HepG2 (cell line): Measurements from ENCODE around the gene GRAMD4. TPM values are rescaled to one million over a fixed set of nuclear protein-coding genes. Genes with fewer than 3 reads are reported as not detected.

Experiments
- ATAC-seq: fragments of 200-7000 bp; cut with Tn5 transposase; 3 replicates; pipeline ENCODE4 v1.9.1; 2020; ENCODE audit warnings: mild to moderate bottlenecking, moderate library complexity
- BruUV-seq: library from RNA; stranded (reverse); fragments of 400-500 nt; replicated peaks from 2 replicates; lab custom pipeline; 2021; lab: Mats Ljungman, UMichigan
- CTCF ChIA-PET: fragments of 300-600 bp; formaldehyde crosslinking; extraction: SDS; loops from one replicate; lab custom pipeline; 2021; ENCODE audit warnings: low total read pairs, inconsistent platforms, low intra/inter-chr PET ratio; lab: Yijun Ruan, JAX
- POLR2A ChIA-PET: fragments of 350-600 bp; sonication (Branson Sonifier 250); formaldehyde crosslinking; loops from one replicate; lab custom pipeline; 2020; ENCODE audit warnings: antibody characterized with exemption, inconsistent platforms; lab: Yijun Ruan, JAX
- DNase-seq: peaks from one replicate; pipeline ENCODE4 v3.0.0-alpha.2; 2015; ENCODE audit warnings: low spot score
- FAIRE-seq: peaks from 3 replicates; lab custom pipeline; 2011; peaks lifted over from hg19 to GRCh38; lab: Jason Lieb, UNC
- H2AFZ ChIP-seq: one replicate; pipeline ENCODE4 v1.6.1; 2011; ENCODE audit warnings: low read length, inconsistent platforms
- H3K27ac ChIP-seq: fragments of 300-600 bp; 3 replicates; pipeline ENCODE4 v1.8.0; 2011; ENCODE audit warnings: mixed run types, mild to moderate bottlenecking, mixed read lengths, low read length, inconsistent platforms; ENCODE audit not compliant: insufficient read depth; ENCODE audit errors: extremely low read length
- H3K27me3 ChIP-seq, 2 experiments: fragments of 200-600 bp in 1 of 2; 2 replicates in 1 of 2; 3 replicates in 1 of 2; pipeline versions ENCODE4 v1.6.0 to v1.8.0; 2011; ENCODE audit warnings: low read length in 2 of 2, mild to moderate bottlenecking in 2 of 2, moderate library complexity in 2 of 2, inconsistent platforms in 1 of 2; ENCODE audit not compliant: insufficient read depth in 2 of 2, control insufficient read depth in 1 of 2
- H3K36me3 ChIP-seq, 2 experiments: fragments of 200-600 bp in 1 of 2; replicated peaks in 1 of 2; 2 replicates in 1 of 2; 3 replicates in 1 of 2; pipeline versions ENCODE4 v1.5.1 to v1.8.0; 2011; ENCODE audit warnings: low read length in 2 of 2, inconsistent platforms in 1 of 2; ENCODE audit not compliant: insufficient read depth in 2 of 2, control insufficient read depth in 1 of 2
- H3K4me1 ChIP-seq: 2 replicates; pipeline ENCODE4 v1.5.1; 2012; ENCODE audit warnings: low read length, inconsistent platforms; ENCODE audit not compliant: insufficient read depth
- H3K4me2 ChIP-seq: 2 replicates; pipeline ENCODE4 v1.6.0; 2011; ENCODE audit warnings: low read depth, low read length, inconsistent platforms
- H3K4me3 ChIP-seq, 3 experiments: fragments of 200-600 bp in 1 of 3; sonication (generic), shearing (Covaris generic) in 1 of 3; replicated peaks in 1 of 3; 2 replicates each; pipeline ENCODE4 v1.5.1; 2011 to 2016; ENCODE audit warnings: low read length in 3 of 3, inconsistent platforms in 2 of 3, low read depth in 2 of 3, mild to moderate bottlenecking in 2 of 3, control low read depth in 1 of 3, mixed read lengths in 1 of 3; ENCODE audit not compliant: insufficient read depth in 1 of 3
- H3K79me2 ChIP-seq: one replicate; pipeline ENCODE4 v1.6.1; 2011; ENCODE audit warnings: low read length, inconsistent platforms; ENCODE audit not compliant: insufficient read depth
- H3K9ac ChIP-seq: 2 replicates; pipeline ENCODE4 v1.6.0; 2011; ENCODE audit warnings: mild to moderate bottlenecking, low read depth, low read length, inconsistent platforms; ENCODE audit not compliant: insufficient read depth
- H3K9me3 ChIP-seq: 2 replicates; pipeline ENCODE4 v1.5.1; 2012; ENCODE audit warnings: mild to moderate bottlenecking, low read length
- H4K20me1 ChIP-seq: 2 replicates; pipeline ENCODE4 v1.6.0; 2011; ENCODE audit warnings: inconsistent platforms, mild to moderate bottlenecking, low read length, moderate library complexity; ENCODE audit not compliant: insufficient read depth
- FOXO1 ChIP-seq: sonication (generic); formaldehyde crosslinking; IDR thresholded peaks from 2 replicates; pipeline ENCODE4 v1.4.0; 2020; ENCODE audit warnings: missing genetic modification reagents
- GATA4 ChIP-seq: sonication (generic); IDR thresholded peaks from 2 replicates; pipeline ENCODE4 v1.6.1; 2016; ENCODE audit warnings: antibody characterized with exemption, low read depth, borderline replicate concordance
- HNRNPL ChIP-seq: fragments of 200-400 bp; formaldehyde crosslinking; IDR thresholded peaks from 2 replicates; pipeline ENCODE4 v1.6.1; 2017; ENCODE audit warnings: mild to moderate bottlenecking, low read depth, low read length
- KDM2A ChIP-seq: sonication (generic); formaldehyde crosslinking; IDR thresholded peaks from 2 replicates; pipeline ENCODE4 v1.4.0; 2020; ENCODE audit warnings: low read depth, missing genetic modification reagents, borderline replicate concordance
- MAFK ChIP-seq, 2 experiments: IDR thresholded peaks in 1 of 2; conservative IDR thresholded peaks in 1 of 2; 2 replicates each; pipeline ENCODE4 v1.6.1; 2011; ENCODE audit warnings: improper control_type of control experiment in 2 of 2, low read length in 2 of 2
- NR2F2 ChIP-seq: IDR thresholded peaks from 2 replicates; pipeline ENCODE4 v1.6.1; 2012; ENCODE audit warnings: low read depth, inconsistent platforms, borderline replicate concordance
- SNAI1 ChIP-seq: sonication (generic); formaldehyde crosslinking; IDR thresholded peaks from 2 replicates; pipeline ENCODE4 v1.5.0; 2020; ENCODE audit warnings: mild to moderate bottlenecking, missing genetic modification reagents, borderline replicate concordance
- SRSF4 ChIP-seq: fragments of 200-400 bp; formaldehyde crosslinking; IDR thresholded peaks from one replicate; pipeline ENCODE4 v1.6.1; 2018; ENCODE audit warnings: mild to moderate bottlenecking, low read depth, low read length, moderate library complexity; ENCODE audit not compliant: poor library complexity, severe bottlenecking
- STAT5B ChIP-seq: sonication (generic); formaldehyde crosslinking; IDR thresholded peaks from 2 replicates; pipeline ENCODE4 v1.4.0; 2020; ENCODE audit warnings: missing genetic modification reagents
- ZNF121 ChIP-seq: sonication (generic); formaldehyde crosslinking; IDR thresholded peaks from 2 replicates; pipeline ENCODE4 v1.5.0; 2020; ENCODE audit warnings: mild to moderate bottlenecking, missing genetic modification reagents
- ZNF724P ChIP-seq: sonication (generic); formaldehyde crosslinking; IDR thresholded peaks from 2 replicates; pipeline ENCODE4 v1.8.0; 2022; ENCODE audit warnings: missing genetic modification reagents, borderline replicate concordance
- ZNF773 ChIP-seq: sonication (generic); formaldehyde crosslinking; IDR thresholded peaks from 2 replicates; pipeline ENCODE4 v1.4.0; 2020; ENCODE audit warnings: missing genetic modification reagents, borderline replicate concordance
- WGBS: methylation state at CpG from one replicate; pipeline ENCODE4 v1.1.6; 2017; ENCODE audit warnings: low lambda C conversion rate; 5-methylcytosine and 5-hydroxymethylcytosine counted together
- in situ Hi-C: cut with HindIII; loops from 2 replicates; pipeline ENCODE4 v1.10.0; 2017; ENCODE audit warnings: low pct_unique_long_range_greater_than_20kb; ENCODE audit not compliant: extremely low pct_ligation_motif_present
- intact Hi-C: fragments of 100-400 bp; cut with micrococcal nuclease; formaldehyde crosslinking; loops from one replicate; pipeline ENCODE4 v1.10.0; 2022; ENCODE audit not compliant: unreplicated experiment
- polyA plus RNA-seq, 8 experiments: library from polyadenylated mRNA; depleted of rRNA in 3 of 8; stranded (reverse) in 7 of 8; unstranded in 1 of 8; fragments of >200 nt; fragmentation: Illumina TruSeq in 4 of 8; extraction: Trizol in 4 of 8; gene quantifications; 2 replicates each; pipeline versions ENCODE4 v1.2.1 to v1.2.3, GENCODE V29; 2011 to 2016; ENCODE audit warnings: low read depth in 4 of 8, missing spikeins in 1 of 8, mixed read lengths in 1 of 8; ENCODE audit not compliant: insufficient read depth in 1 of 8
- total RNA-seq, 5 experiments: library from RNA; depleted of rRNA; stranded (reverse); fragments of >200 nt; fragmentation: Illumina TruSeq; extraction: Trizol; gene quantifications; 2 replicates each; pipeline ENCODE4 v1.2.3, GENCODE V29; 2016; ENCODE audit warnings: low read depth in 1 of 5
- TF ChIP-seq, protein P1 (sequence below): sonication (generic); formaldehyde crosslinking; IDR thresholded peaks from 2 replicates; pipeline ENCODE4 v1.9.0; 2021; ENCODE audit warnings: missing genetic modification reagents, borderline replicate concordance
- TF ChIP-seq, protein P2 (sequence below): sonication (generic); formaldehyde crosslinking; IDR thresholded peaks from 2 replicates; pipeline ENCODE4 v1.4.0; 2020; ENCODE audit warnings: mild to moderate bottlenecking, missing genetic modification reagents

The GRAMD4 gene
- total and polyA plus RNA-seq, 2 of the 13 experiments (the other 11 are each of a cell fraction or from before 2014, with no cell fraction given), result 15.2 to 15.7 TPM

DNA sequence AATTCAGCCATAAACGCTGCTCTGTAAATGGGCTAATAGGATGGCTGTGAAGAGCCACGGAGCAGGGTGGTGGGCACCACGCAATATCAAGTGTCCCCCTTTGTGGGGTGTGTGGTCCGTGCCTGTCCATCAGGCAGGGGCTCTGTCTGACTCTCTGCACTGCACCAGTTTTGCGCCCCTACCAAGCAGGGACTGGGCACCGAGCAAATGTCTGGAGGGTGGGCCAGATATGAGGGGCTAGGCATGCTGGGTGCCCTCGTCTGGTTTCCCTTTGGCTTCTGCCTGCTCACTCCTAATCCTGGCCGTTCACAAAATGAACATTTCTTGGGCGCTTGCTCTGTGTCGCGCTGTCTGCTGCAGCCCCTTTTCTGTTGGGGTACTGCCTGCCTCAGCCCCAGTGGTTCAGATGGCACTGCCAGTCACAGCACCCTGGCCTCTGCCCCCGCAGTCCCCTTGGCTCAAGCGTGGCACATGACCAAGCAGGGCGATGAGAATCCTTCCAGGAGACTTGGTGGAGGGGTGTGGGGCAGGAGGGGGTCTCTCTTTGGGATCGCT is 45.7 kb upstream of the GRAMD4 start:
- FAIRE-seq, result no peak
- H3K4me3 ChIP-seq, result peak overlapping the region in 1 of 3 experiments; percentile 69; a peak in 1 of 6 replicates
- POLR2A ChIA-PET, result interaction anchor here (1.0 to 1.7 kb wide), 5 partner anchors 11 to 306 kb away, joined by 3 to 21 read pairs (median 5); partner anchors contain the start of genes TBC1D22A and TTC38
- peaks cover 8% of the 10 kb centered on the region; the same call in 1 of the 2 replicates for H3K9me3 ChIP-seq
- H3K9ac ChIP-seq, result no peak overlapping the region
- peak overlapping the region; percentile 88 for H3K4me2 ChIP-seq
- WGBS, result 64% methylated on average over 11 of the region's 15 CpGs
- H3K79me2 ChIP-seq, result peaks cover 8% of the 10 kb centered on the region
- DNase-seq, result no peak
- peaks cover 3 to 11% of the 10 kb centered on the region in 2 experiments; a peak in 3 of 5 replicates for H3K27me3 ChIP-seq
- intact Hi-C loops, result loop anchor here (10.0 kb wide), 1 partner anchor 160 kb away; the partner anchor contains the start of gene CERK
- H3K4me1 ChIP-seq, result peaks cover 53% of the 10 kb centered on the region
- no peak overlapping the region for H3K27ac ChIP-seq
- no peaks in the 10 kb centered on the region; the same call in 1 of the 2 replicates for H4K20me1 ChIP-seq
- in situ Hi-C loops, result loop anchor here (25.0 kb wide), 1 partner anchor 88 kb away; no protein-coding TSS in a partner anchor
- CTCF ChIA-PET, result no interaction called here
- ATAC-seq, result no peak
- BruUV-seq, result no TSS peak
- H2AFZ ChIP-seq, result no peak overlapping the region
- H3K36me3 ChIP-seq, result no peaks in the 10 kb centered on the region
- TF ChIP-seq, protein P1, sequence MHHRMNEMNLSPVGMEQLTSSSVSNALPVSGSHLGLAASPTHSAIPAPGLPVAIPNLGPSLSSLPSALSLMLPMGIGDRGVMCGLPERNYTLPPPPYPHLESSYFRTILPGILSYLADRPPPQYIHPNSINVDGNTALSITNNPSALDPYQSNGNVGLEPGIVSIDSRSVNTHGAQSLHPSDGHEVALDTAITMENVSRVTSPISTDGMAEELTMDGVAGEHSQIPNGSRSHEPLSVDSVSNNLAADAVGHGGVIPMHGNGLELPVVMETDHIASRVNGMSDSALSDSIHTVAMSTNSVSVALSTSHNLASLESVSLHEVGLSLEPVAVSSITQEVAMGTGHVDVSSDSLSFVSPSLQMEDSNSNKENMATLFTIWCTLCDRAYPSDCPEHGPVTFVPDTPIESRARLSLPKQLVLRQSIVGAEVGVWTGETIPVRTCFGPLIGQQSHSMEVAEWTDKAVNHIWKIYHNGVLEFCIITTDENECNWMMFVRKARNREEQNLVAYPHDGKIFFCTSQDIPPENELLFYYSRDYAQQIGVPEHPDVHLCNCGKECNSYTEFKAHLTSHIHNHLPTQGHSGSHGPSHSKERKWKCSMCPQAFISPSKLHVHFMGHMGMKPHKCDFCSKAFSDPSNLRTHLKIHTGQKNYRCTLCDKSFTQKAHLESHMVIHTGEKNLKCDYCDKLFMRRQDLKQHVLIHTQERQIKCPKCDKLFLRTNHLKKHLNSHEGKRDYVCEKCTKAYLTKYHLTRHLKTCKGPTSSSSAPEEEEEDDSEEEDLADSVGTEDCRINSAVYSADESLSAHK (CRISPR knock-in tag), result no peak
- TF ChIP-seq FOXO1 (CRISPR knock-in tag) (no peak), ZNF121 (CRISPR knock-in tag) (no peak), STAT5B (CRISPR knock-in tag) (no peak), GATA4 (no peak), SNAI1 (CRISPR knock-in tag) (no peak), NR2F2 (no peak), MAFK (conservative IDR thresholded peaks at IDR 0.05 in 1 of 2, IDR thresholded peaks at IDR 0.05 in 1 of 2; ENCODE audit: low read length in 2 of 2) (no peak), HNRNPL (peak; percentile 88), ZNF773 (CRISPR knock-in tag) (no peak), SRSF4 (no peak), ZNF724P (CRISPR knock-in tag) (no peak), KDM2A (CRISPR knock-in tag) (no peak)
- TF ChIP-seq, protein P2, sequence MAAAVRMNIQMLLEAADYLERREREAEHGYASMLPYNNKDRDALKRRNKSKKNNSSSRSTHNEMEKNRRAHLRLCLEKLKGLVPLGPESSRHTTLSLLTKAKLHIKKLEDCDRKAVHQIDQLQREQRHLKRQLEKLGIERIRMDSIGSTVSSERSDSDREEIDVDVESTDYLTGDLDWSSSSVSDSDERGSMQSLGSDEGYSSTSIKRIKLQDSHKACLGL (CRISPR knock-in tag), result peak; percentile 31; the same call in 1 of the 2 replicates
